ENCODE results near the gene CRK. TPM values are rescaled to one million over a fixed set of nuclear protein-coding genes. Genes with fewer than 3 reads are reported as not detected.

The CRK gene
- total and polyA plus RNA-seq, 2 donors (not counting 1 experiment from before 2014, with no cell fraction given) = 120 to 138 TPM

DNA sequence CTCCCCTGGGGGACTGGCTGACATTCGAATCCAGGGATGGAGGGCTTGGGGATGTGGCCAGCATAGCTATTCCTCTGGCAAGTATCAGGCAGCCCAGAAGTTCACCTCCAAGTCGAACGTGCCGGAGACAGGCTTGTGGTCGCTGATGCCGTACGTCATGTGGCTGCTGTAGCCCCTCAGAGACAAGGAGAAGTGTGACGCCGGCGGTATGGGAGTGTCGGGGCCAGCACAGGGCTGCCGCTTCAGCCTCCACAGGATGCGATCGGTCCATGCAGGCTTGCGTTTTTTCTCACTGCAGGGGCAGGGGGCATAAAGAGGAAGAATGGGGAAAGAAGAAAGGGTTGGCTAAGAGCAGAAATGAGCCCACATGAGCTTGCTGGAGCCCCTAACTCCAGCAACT is 41.8 kb upstream of the CRK start:
- H2AFZ ChIP-seq (ENCODE audit: low read length) = no peak overlapping the region
- no peak overlapping the region for H3K4me2 ChIP-seq (ENCODE audit: extremely low read depth, insufficient read depth, low read length)
- peaks cover 6% of the 10 kb centered on the region for H3K36me3 ChIP-seq (ENCODE audit: control insufficient read depth, insufficient read depth, low read length)
- H3K4me1 ChIP-seq (ENCODE audit: control insufficient read depth, extremely low read depth, insufficient read depth, low read length) = no peaks in the 10 kb centered on the region
- H4K20me1 ChIP-seq (ENCODE audit: control insufficient read depth, extremely low read depth, insufficient read depth, low read length) = no peaks in the 10 kb centered on the region
- H3K79me2 ChIP-seq (ENCODE audit: control insufficient read depth, insufficient read depth, low read length) = no peaks in the 10 kb centered on the region
- no peaks in the 10 kb centered on the region for H3K9me3 ChIP-seq (ENCODE audit: control insufficient read depth, insufficient read depth, low read depth, low read length)
- H3K27me3 ChIP-seq (ENCODE audit: control insufficient read depth, insufficient read depth, low read length) = no peaks in the 10 kb centered on the region
- TF ChIP-seq, protein P1, sequence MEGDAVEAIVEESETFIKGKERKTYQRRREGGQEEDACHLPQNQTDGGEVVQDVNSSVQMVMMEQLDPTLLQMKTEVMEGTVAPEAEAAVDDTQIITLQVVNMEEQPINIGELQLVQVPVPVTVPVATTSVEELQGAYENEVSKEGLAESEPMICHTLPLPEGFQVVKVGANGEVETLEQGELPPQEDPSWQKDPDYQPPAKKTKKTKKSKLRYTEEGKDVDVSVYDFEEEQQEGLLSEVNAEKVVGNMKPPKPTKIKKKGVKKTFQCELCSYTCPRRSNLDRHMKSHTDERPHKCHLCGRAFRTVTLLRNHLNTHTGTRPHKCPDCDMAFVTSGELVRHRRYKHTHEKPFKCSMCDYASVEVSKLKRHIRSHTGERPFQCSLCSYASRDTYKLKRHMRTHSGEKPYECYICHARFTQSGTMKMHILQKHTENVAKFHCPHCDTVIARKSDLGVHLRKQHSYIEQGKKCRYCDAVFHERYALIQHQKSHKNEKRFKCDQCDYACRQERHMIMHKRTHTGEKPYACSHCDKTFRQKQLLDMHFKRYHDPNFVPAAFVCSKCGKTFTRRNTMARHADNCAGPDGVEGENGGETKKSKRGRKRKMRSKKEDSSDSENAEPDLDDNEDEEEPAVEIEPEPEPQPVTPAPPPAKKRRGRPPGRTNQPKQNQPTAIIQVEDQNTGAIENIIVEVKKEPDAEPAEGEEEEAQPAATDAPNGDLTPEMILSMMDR (conservative IDR thresholded peaks at IDR 0.05 in 1 of 2, IDR thresholded peaks at IDR 0.05 in 1 of 2; ENCODE audit: low read depth in 1 of 2, low read length in 2 of 2) = no peak
- TF ChIP-seq EZH2 (IDR thresholded peaks at IDR 0.05; ENCODE audit: low read length, missing control alignments) = no peak
- no peak overlapping the region for H3K4me3 ChIP-seq (replicated peaks in 1 of 4; ENCODE audit: control extremely low read depth in 1 of 4, insufficient read depth in 1 of 4, low read depth in 3 of 4, low read length in 4 of 4)
- no peak overlapping the region for H3K27ac ChIP-seq (ENCODE audit: insufficient read depth, low read length)
- no peak for DNase-seq (ENCODE audit: low read depth in 2 of 2)
- H3K9ac ChIP-seq (ENCODE audit: insufficient read depth, low read length) = no peak overlapping the region

DNA sequence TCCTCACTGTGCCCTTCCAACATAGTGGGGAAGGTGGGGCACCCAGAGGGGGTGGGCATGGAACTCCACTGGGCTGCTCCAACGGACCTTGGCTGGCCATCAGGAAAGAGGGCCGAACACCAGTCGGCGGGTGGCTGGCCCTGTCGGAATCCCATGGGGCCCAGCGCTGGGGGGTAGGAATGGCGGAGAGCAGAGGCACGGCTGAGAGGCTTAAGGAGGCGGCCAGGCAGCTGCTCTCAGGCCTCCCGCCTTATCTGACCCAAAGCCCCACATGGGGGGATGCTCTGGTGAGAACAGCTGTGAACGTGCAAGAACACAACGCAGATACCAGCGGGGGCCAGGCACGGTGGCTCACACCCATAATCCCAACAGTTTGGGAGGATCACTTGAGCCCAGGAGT is 40.8 kb upstream of the CRK start:
- H3K27ac ChIP-seq (ENCODE audit: insufficient read depth, low read length) = no peak overlapping the region
- DNase-seq (ENCODE audit: low read depth in 2 of 2) = no peak
- no peaks in the 10 kb centered on the region for H3K79me2 ChIP-seq (ENCODE audit: control insufficient read depth, insufficient read depth, low read length)
- H3K4me2 ChIP-seq (ENCODE audit: extremely low read depth, insufficient read depth, low read length) = no peak overlapping the region
- peaks cover 2% of the 10 kb centered on the region for H3K4me1 ChIP-seq (ENCODE audit: control insufficient read depth, extremely low read depth, insufficient read depth, low read length)
- H4K20me1 ChIP-seq (ENCODE audit: control insufficient read depth, extremely low read depth, insufficient read depth, low read length) = no peaks in the 10 kb centered on the region
- H3K27me3 ChIP-seq (ENCODE audit: control insufficient read depth, insufficient read depth, low read length) = no peaks in the 10 kb centered on the region
- H3K9me3 ChIP-seq (ENCODE audit: control insufficient read depth, insufficient read depth, low read depth, low read length) = no peaks in the 10 kb centered on the region
- H3K9ac ChIP-seq (ENCODE audit: insufficient read depth, low read length) = no peak overlapping the region
- no peak for TF ChIP-seq EZH2 (IDR thresholded peaks at IDR 0.05; ENCODE audit: low read length, missing control alignments)
- TF ChIP-seq, protein P1 (conservative IDR thresholded peaks at IDR 0.05 in 1 of 2, IDR thresholded peaks at IDR 0.05 in 1 of 2; ENCODE audit: low read depth in 1 of 2, low read length in 2 of 2) = no peak
- H3K4me3 ChIP-seq (replicated peaks in 1 of 4; ENCODE audit: control extremely low read depth in 1 of 4, insufficient read depth in 1 of 4, low read depth in 3 of 4, low read length in 4 of 4) = no peak overlapping the region
- no peak overlapping the region for H2AFZ ChIP-seq (ENCODE audit: low read length)
- peaks cover 6% of the 10 kb centered on the region for H3K36me3 ChIP-seq (ENCODE audit: control insufficient read depth, insufficient read depth, low read length)

DNA sequence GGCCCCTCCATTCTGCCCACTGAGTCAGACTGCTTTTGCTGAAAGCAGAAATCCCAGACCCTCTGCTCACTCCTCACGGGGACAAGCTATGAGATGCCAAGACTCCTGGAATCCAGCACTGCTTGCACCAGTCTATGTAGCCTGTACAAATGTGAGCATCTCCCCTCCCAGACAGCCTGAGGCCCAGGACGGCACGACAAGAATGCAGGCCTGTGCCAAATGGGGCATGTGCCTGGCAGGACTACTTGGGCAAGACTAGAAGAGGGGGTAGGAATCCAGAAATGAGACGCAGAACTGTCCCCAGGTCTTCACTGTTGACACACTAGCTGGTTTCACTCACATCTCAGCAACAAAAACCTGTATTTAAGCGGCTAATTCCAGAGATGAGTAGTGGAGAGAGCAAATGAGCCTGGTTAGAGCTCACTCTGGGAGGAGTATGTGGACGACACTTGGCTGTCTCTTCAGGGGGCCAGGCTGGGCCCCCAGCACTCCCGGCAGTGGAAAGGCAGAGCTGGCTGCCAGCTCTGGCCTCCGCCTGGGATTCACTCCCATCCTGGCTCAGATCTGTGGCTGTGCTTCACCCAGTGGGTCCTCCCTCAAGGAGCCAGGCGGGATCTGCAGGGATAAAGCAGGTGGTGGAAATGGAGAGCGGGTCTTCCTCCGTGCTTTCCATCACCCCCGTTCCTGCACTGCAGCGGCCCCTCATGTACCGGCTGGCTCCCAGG is 39.4 kb upstream of the CRK start:
- Histone ChIP-seq H3K4me3 (replicated peaks in 1 of 4; ENCODE audit: control extremely low read depth in 1 of 4, insufficient read depth in 1 of 4, low read depth in 3 of 4, low read length in 4 of 4) (no peak overlapping the region), H3K4me1 (ENCODE audit: control insufficient read depth, extremely low read depth, insufficient read depth, low read length) (peaks cover 2% of the 10 kb centered on the region), H3K27me3 (ENCODE audit: control insufficient read depth, insufficient read depth, low read length) (no peaks in the 10 kb centered on the region), H3K79me2 (ENCODE audit: control insufficient read depth, insufficient read depth, low read length) (peaks cover 6% of the 10 kb centered on the region), H3K9ac (ENCODE audit: insufficient read depth, low read length) (no peak overlapping the region), H3K4me2 (ENCODE audit: extremely low read depth, insufficient read depth, low read length) (no peak overlapping the region), H3K27ac (ENCODE audit: insufficient read depth, low read length) (no peak overlapping the region), H3K36me3 (ENCODE audit: control insufficient read depth, insufficient read depth, low read length) (peaks cover 6% of the 10 kb centered on the region), H4K20me1 (ENCODE audit: control insufficient read depth, extremely low read depth, insufficient read depth, low read length) (no peaks in the 10 kb centered on the region), H3K9me3 (ENCODE audit: control insufficient read depth, insufficient read depth, low read depth, low read length) (no peaks in the 10 kb centered on the region), H2AFZ (ENCODE audit: low read length) (no peak overlapping the region)
- DNase-seq (ENCODE audit: low read depth in 2 of 2) = peak in 1 of 2 donors; percentile 53
- no peak for TF ChIP-seq EZH2 (IDR thresholded peaks at IDR 0.05; ENCODE audit: low read length, missing control alignments)
- TF ChIP-seq, protein P1 (conservative IDR thresholded peaks at IDR 0.05 in 1 of 2, IDR thresholded peaks at IDR 0.05 in 1 of 2; ENCODE audit: low read depth in 1 of 2, low read length in 2 of 2) = no peak

Measured in fibroblast of lung (primary cell).